Parathyroid adenoma (tissue), 2 donors: ENCODE data around the gene DPM1.
"Not testable (repeated sequence)": the region's sequence is repeated elsewhere in the genome, so short reads cannot be mapped to it uniquely, and the experiment has no call there.

ENCODE experiments used
- H2AFZ ChIP-seq: fragments of 300-600 bp; sonication (generic); one replicate; pipeline ENCODE4 v1.7.0; 2017; ENCODE audit warnings: antibody characterized with exemption, mild to moderate bottlenecking
- H3K27ac ChIP-seq: fragments of 300-600 bp; sonication (generic); one replicate; pipeline ENCODE4 v1.7.0; 2017
- H3K27me3 ChIP-seq: fragments of 300-600 bp; sonication (generic); one replicate; pipeline ENCODE4 v1.7.0; 2017; ENCODE audit warnings: low read length; ENCODE audit not compliant: control insufficient read depth, insufficient read depth
- H3K36me3 ChIP-seq: fragments of 300-600 bp; sonication (generic); one replicate; pipeline ENCODE4 v1.7.0; 2017; ENCODE audit warnings: low read length; ENCODE audit not compliant: control insufficient read depth, insufficient read depth
- H3K4me1 ChIP-seq: fragments of 300-600 bp; sonication (generic); one replicate; pipeline ENCODE4 v1.7.0; 2017; ENCODE audit warnings: control low read depth
- H3K4me2 ChIP-seq: fragments of 300-600 bp; sonication (generic); one replicate; pipeline ENCODE4 v1.7.0; 2017; ENCODE audit warnings: low read length
- H3K4me3 ChIP-seq: fragments of 300-600 bp; sonication (generic); one replicate; pipeline ENCODE4 v1.7.0; 2017; ENCODE audit warnings: low read depth, low read length
- H3K79me2 ChIP-seq: fragments of 300-600 bp; sonication (generic); one replicate; pipeline ENCODE4 v1.7.0; 2017; ENCODE audit warnings: control low read depth
- H3K9ac ChIP-seq: fragments of 300-600 bp; sonication (generic); one replicate; pipeline ENCODE4 v1.7.0; 2017; ENCODE audit warnings: mild to moderate bottlenecking
- H3K9me3 ChIP-seq: fragments of 300-600 bp; sonication (generic); one replicate; pipeline ENCODE4 v1.7.0; 2017; ENCODE audit warnings: low read length; ENCODE audit not compliant: control insufficient read depth
- CTCF ChIP-seq: fragments of 300-600 bp; sonication (generic); IDR thresholded peaks from one replicate; pipeline ENCODE4 v1.7.0; 2017; ENCODE audit warnings: antibody characterized with exemption, mild to moderate bottlenecking
- donor health status: primary hyperparathyroidism.

The DPM1 gene

GRCh38 chr20:50980851-50981713 lies 22.8 kb upstream of the DPM1 start:
- Histone ChIP-seq H3K79me2 (no peaks in the 10 kb centered on the region), H3K9ac (no peak overlapping the region), H3K36me3 (no peaks in the 10 kb centered on the region), H2AFZ (no peak overlapping the region), H3K4me1 (no peaks in the 10 kb centered on the region), H3K9me3 (no peaks in the 10 kb centered on the region), H3K4me2 (no peak overlapping the region), H3K27ac (no peak overlapping the region), H3K4me3 (no peak overlapping the region), H3K27me3 (no peaks in the 10 kb centered on the region)
- TF ChIP-seq CTCF = peak; percentile 74

- no peak overlapping the region for H3K9ac ChIP-seq
- no peaks in the 10 kb centered on the region for H3K27me3 ChIP-seq
- H3K79me2 ChIP-seq = no peaks in the 10 kb centered on the region
- no peak overlapping the region for H3K27ac ChIP-seq
- H3K36me3 ChIP-seq = no peaks in the 10 kb centered on the region
- no peaks in the 10 kb centered on the region for H3K4me1 ChIP-seq
- no peak overlapping the region for H3K4me3 ChIP-seq
- no peak overlapping the region for H3K4me2 ChIP-seq
- H3K9me3 ChIP-seq = no peaks in the 10 kb centered on the region
- no peak for TF ChIP-seq CTCF
- no peak overlapping the region for H2AFZ ChIP-seq
Observed at GRCh38 chr20:50980071-50980681, 21.8 kb upstream of the DPM1 start.

GRCh38 chr20:50978533-50978932 lies 20.2 kb upstream of the DPM1 start:
- not testable (repeated sequence) for H2AFZ ChIP-seq, H3K27ac ChIP-seq, H3K9ac ChIP-seq, H3K27me3 ChIP-seq, H3K9me3 ChIP-seq, H3K4me2 ChIP-seq, H3K36me3 ChIP-seq, H3K79me2 ChIP-seq, H3K4me3 ChIP-seq, H3K4me1 ChIP-seq

- H2AFZ ChIP-seq = no peak overlapping the region
- no peaks in the 10 kb centered on the region for H3K36me3 ChIP-seq
- H3K9ac ChIP-seq = no peak overlapping the region
- H3K4me1 ChIP-seq = peaks cover 9% of the 10 kb centered on the region
- no peak overlapping the region for H3K4me2 ChIP-seq
- no peaks in the 10 kb centered on the region for H3K9me3 ChIP-seq
- no peak for TF ChIP-seq CTCF
- H3K27ac ChIP-seq = no peak overlapping the region
- no peaks in the 10 kb centered on the region for H3K79me2 ChIP-seq
- no peaks in the 10 kb centered on the region for H3K27me3 ChIP-seq
- no peak overlapping the region for H3K4me3 ChIP-seq
Observed at GRCh38 chr20:50977066-50978021, 19.0 kb upstream of the DPM1 start.
